CD1c-positive myeloid dendritic cell (primary cell): ENCODE measurements around the gene GCDH.
"Not testable (repeated sequence)": the region's sequence is repeated elsewhere in the genome, so short reads cannot be mapped to it uniquely, and the experiment has no call there.

Source experiments
- DNase-seq: peaks from one replicate; pipeline ENCODE4 v3.0.0-alpha.2; 2016; ENCODE audit errors: extremely low spot score

GCDH gene

GRCh38 chr19:12872941-12873890 lies 17.7 kb upstream of the GCDH start:
- DNase-seq = peak; percentile 59

- no peak for DNase-seq
Measured at GRCh38 chr19:12873891-12874745, 16.8 kb upstream of the GCDH start.

GRCh38 chr19:12875086-12875485 lies 15.9 kb upstream of the GCDH start:
- no peak for DNase-seq

GRCh38 chr19:12880551-12881171 lies 10.3 kb upstream of the GCDH start:
- no peak for DNase-seq

- DNase-seq = peak; percentile 96
Measured at GRCh38 chr19:12881172-12881808, 9.7 kb upstream of the GCDH start, which contains the start of gene DNASE2. DNASE2 (minus strand) TSS chr19:12881449; CDS start chr19:12881375, 74 bp downstream.

GRCh38 chr19:12882589-12882988 lies 8.4 kb upstream of the GCDH start:
- no peak for DNase-seq

GRCh38 chr19:12884202-12884601 lies 6.8 kb upstream of the GCDH start:
- no peak for DNase-seq

- no peak for DNase-seq
Measured at GRCh38 chr19:12884627-12884925, 6.4 kb upstream of the GCDH start.

- DNase-seq = peak; percentile 83
Measured at GRCh38 chr19:12884926-12885748, 5.8 kb upstream of the GCDH start.

- no peak for DNase-seq
Measured at GRCh38 chr19:12885749-12886650, 5.0 kb upstream of the GCDH start.

- DNase-seq = no peak
Measured at GRCh38 chr19:12886651-12886968, 4.3 kb upstream of the GCDH start.

GRCh38 chr19:12886969-12887747 lies 3.8 kb upstream of the GCDH start, which contains the start of gene KLF1:
KLF1 (minus strand) TSS chr19:12887201; CDS start chr19:12887140, 61 bp downstream.
- DNase-seq = no peak

- no peak for DNase-seq
Measured at GRCh38 chr19:12888006-12888603, 2.9 kb upstream of the GCDH start.

- DNase-seq = not testable (repeated sequence)
Measured at GRCh38 chr19:12890299-12890786, 617 bp upstream of the GCDH start.

- DNase-seq = no peak
Measured at GRCh38 chr19:12891553-12892021, 627 bp downstream of the GCDH start.

GRCh38 chr19:12893582-12893981 lies 2.6 kb downstream of the GCDH start:
- no peak for DNase-seq

- DNase-seq = no peak
Measured at GRCh38 chr19:12896460-12896859, 5.5 kb downstream of the GCDH start.

- DNase-seq = no peak
Measured at GRCh38 chr19:12899891-12900518, 9.0 kb downstream of the GCDH start.
